Ovary (tissue), 9 donors: Measurements from ENCODE around the gene KCNK7. TPM values are rescaled to one million over a fixed set of nuclear protein-coding genes. Genes with fewer than 3 reads are reported as not detected.

Experiments used
- DNase-seq, 5 donors: peaks; one replicate each; pipeline ENCODE4 v3.0.0-alpha.2; 2019 to 2020
- H3K27ac ChIP-seq, 2 donors: fragments of 200-600 bp; one replicate each; pipeline versions ENCODE4 v1.5.1 to v1.8.0; 2019 to 2022
- H3K27me3 ChIP-seq: fragments of 200-600 bp; one replicate; pipeline ENCODE4 v1.8.0; 2022
- H3K36me3 ChIP-seq: fragments of 200-600 bp; sonication (generic); one replicate; pipeline ENCODE4 v1.5.1; 2019
- H3K4me1 ChIP-seq: one replicate; pipeline ENCODE4 v1.8.1; 2013; ENCODE audit warnings: mild to moderate bottlenecking, moderate library complexity; ENCODE audit not compliant: insufficient read depth
- H3K4me3 ChIP-seq: fragments of 200-600 bp; sonication (generic); one replicate; pipeline ENCODE4 v1.5.1; 2017
- H3K9me3 ChIP-seq, 2 donors: fragments of 200-600 bp in 1 of 2; sonication (generic) in 1 of 2; one replicate each; pipeline versions ENCODE4 v1.5.1 to v1.8.1; 2013 to 2019; ENCODE audit warnings: mild to moderate bottlenecking in 1 of 2, moderate library complexity in 1 of 2
- CTCF ChIP-seq, 3 donors: fragments of 450-650 bp in 2 of 3; fragments of 200-600 bp in 1 of 3; IDR thresholded peaks; one replicate each; pipeline versions ENCODE4 v1.5.1 to v1.8.0; 2016 to 2022; ENCODE audit warnings: antibody characterized with exemption in 3 of 3, mild to moderate bottlenecking in 1 of 3
- EP300 ChIP-seq: sonication (generic); formaldehyde crosslinking; IDR thresholded peaks from one replicate; pipeline ENCODE4 v1.6.1; 2017; ENCODE audit warnings: antibody characterized with exemption
- POLR2A ChIP-seq: fragments of 450-650 bp; IDR thresholded peaks from one replicate; pipeline ENCODE4 v1.6.1; 2017; ENCODE audit warnings: antibody characterized with exemption, mild to moderate bottlenecking, moderate library complexity
- WGBS, 3 donors: extraction: QIAGEN DNeasy Blood & Tissue Kit in 1 of 3; methylation state at CpG; one replicate each; pipeline versions ENCODE4 v1.1.5 to v1.1.7; 2013 to 2017; 5-methylcytosine and 5-hydroxymethylcytosine counted together
- intact Hi-C, 4 donors: fragments of 100-400 bp; cut with DNase I; formaldehyde crosslinking; loops; one replicate each; pipeline versions ENCODE4 v1.11.0 to v1.15.1; 2022 to 2023
- polyA plus RNA-seq, 2 donors: library from polyadenylated mRNA; stranded (reverse); fragments of 200-250 nt in 1 of 2; fragments of 350-450 nt in 1 of 2; fragmentation: Illumina TruSeq in 1 of 2; extraction: RNeasy Lipid Tissue Mini Kit (QIAGEN cat#74804) in 1 of 2; gene quantifications; one replicate each; pipeline ENCODE4 v1.2.3, GENCODE V29; 2013 to 2014
- total RNA-seq, 7 donors: library from RNA; depleted of rRNA in 2 of 7; stranded (reverse); fragments of >200 nt in 2 of 7; fragmentation: NEBNext Ultra II Directional in 3 of 7; extraction: Animal tissue kit (Norgen Biotek cat#: 25700) in 3 of 7; gene quantifications; one replicate each; pipeline versions ENCODE4 v1.1.0 to v1.2.4, GENCODE V29; 2016 to 2023
- donor health status: DM: no; HTN: no; CAD: no; lungs with moderate emphysema.
- donor health status: DM: no; HTN: no; CAD: no.
- donor health status: Bipolar disorder and iron deficiency.
- donor health status: DM: yes; HTN: yes; CAD: no.
- donor health status: DM: no; HTN: no; CAD: no.
- donor health status: DM: yes; HTN: yes; CAD: no.

Gene KCNK7
- total and polyA plus RNA-seq, 9 donors, result 0.65 to 4.0 (median 1.2) TPM; not detected in 1

- Histone ChIP-seq H3K36me3 (no peaks in the 10 kb centered on the region), H3K9me3 (no peaks in the 10 kb centered on the region), H3K4me3 (peak overlapping the region; percentile 55), H3K27me3 (no peaks in the 10 kb centered on the region), H3K27ac (peak overlapping the region; percentile 95 to 100), H3K4me1 (peaks cover 32% of the 10 kb centered on the region)
- TF ChIP-seq CTCF (IDR thresholded peaks at IDR 0.05), result no peak
- TF ChIP-seq EP300, result no peak
- DNase-seq, result peak; percentile 83 to 91 (median 89)
- WGBS, 3 donors, result 16 to 25% (median 21%) methylated on average over 11 to 19 of the region's 19 CpGs
- intact Hi-C loops, result no loop called here
These were observed 36.6 kb downstream of the KCNK7 start for GRCh38 chr11:65558930-65559509.

GRCh38 chr11:65558002-65558929 lies 37.3 kb downstream of the KCNK7 start, which contains the start of gene LTBP3:
Gene LTBP3, minus strand, starts transcription at chr11:65558359. Its CDS starts 400 bp downstream, at chr11:65557959.
- 0 to 1% (median 0%) methylated on average over 52 to 79 of the region's 79 CpGs for WGBS, 3 donors
- intact Hi-C loops, result no loop called here
- Histone ChIP-seq H3K36me3 (no peaks in the 10 kb centered on the region), H3K4me1 (peaks cover 32% of the 10 kb centered on the region), H3K27ac (peak within 1 kb of the TSS; percentile 95 to 100), H3K4me3 (peak within 1 kb of the TSS; percentile 55), H3K9me3 (no peaks in the 10 kb centered on the region), H3K27me3 (no peaks in the 10 kb centered on the region)
- TF ChIP-seq EP300, result no peak
- peak; percentile 26 for TF ChIP-seq POLR2A
- peak; percentile 85 to 90 (median 88) for DNase-seq

GRCh38 chr11:65557280-65558001 lies 38.2 kb downstream of the KCNK7 start:
- peak overlapping the region; percentile 95 to 100 for H3K27ac ChIP-seq
- H3K4me3 ChIP-seq, result peak overlapping the region; percentile 55
- 1 to 5% (median 2%) methylated on average over 19 to 46 of the region's 47 CpGs for WGBS, 3 donors
- H3K9me3 ChIP-seq, result no peaks in the 10 kb centered on the region
- peaks cover 32% of the 10 kb centered on the region for H3K4me1 ChIP-seq
- intact Hi-C loops, result loop anchor here in 1 of 4 donors (2.0 kb wide), 1 partner anchor 15 kb away; no protein-coding TSS in a partner anchor
- peak; percentile 54 to 77 (median 67) for DNase-seq
- no peak for TF ChIP-seq EP300
- no peak for TF ChIP-seq CTCF (IDR thresholded peaks at IDR 0.05)
- no peak for TF ChIP-seq POLR2A
- H3K36me3 ChIP-seq, result no peaks in the 10 kb centered on the region
- no peaks in the 10 kb centered on the region for H3K27me3 ChIP-seq

- intact Hi-C loops, result loop anchor here in 1 of 4 donors (2.0 kb wide), 1 partner anchor 14 kb away; no protein-coding TSS in a partner anchor
- TF ChIP-seq POLR2A (no peak), EP300 (no peak), CTCF (IDR thresholded peaks at IDR 0.05) (no peak)
- no peaks in the 10 kb centered on the region for H3K27me3 ChIP-seq
- peak overlapping the region; percentile 95 to 100 for H3K27ac ChIP-seq
- 64 to 66% (median 66%) methylated on average over 12 of the region's 12 CpGs for WGBS, 3 donors
- no peaks in the 10 kb centered on the region for H3K9me3 ChIP-seq
- peak in 1 of 5 donors; percentile 32 for DNase-seq
- H3K4me3 ChIP-seq, result peak overlapping the region; percentile 55
- no peaks in the 10 kb centered on the region for H3K36me3 ChIP-seq
- peaks cover 32% of the 10 kb centered on the region for H3K4me1 ChIP-seq
These were observed 38.9 kb downstream of the KCNK7 start for GRCh38 chr11:65556470-65557279.
